Forelimb muscle (tissue), 1 donor: ENCODE measurements around the gene NR3C2. TPM values are rescaled to one million over a fixed set of nuclear protein-coding genes. Genes with fewer than 3 reads are reported as not detected.

ENCODE experiments used
- DNase-seq: peaks from one replicate; pipeline ENCODE4 v3.0.0-alpha.2; 2013; ENCODE audit warnings: low read depth
- polyA plus RNA-seq: library from polyadenylated mRNA; unstranded; fragments of 120-200 nt; gene quantifications from one replicate; pipeline ENCODE4 v1.2.1, GENCODE V29; 2013; ENCODE audit not compliant: insufficient read length

NR3C2 gene
- polyA plus RNA-seq, 1 donor, result 14.1 TPM

DNA sequence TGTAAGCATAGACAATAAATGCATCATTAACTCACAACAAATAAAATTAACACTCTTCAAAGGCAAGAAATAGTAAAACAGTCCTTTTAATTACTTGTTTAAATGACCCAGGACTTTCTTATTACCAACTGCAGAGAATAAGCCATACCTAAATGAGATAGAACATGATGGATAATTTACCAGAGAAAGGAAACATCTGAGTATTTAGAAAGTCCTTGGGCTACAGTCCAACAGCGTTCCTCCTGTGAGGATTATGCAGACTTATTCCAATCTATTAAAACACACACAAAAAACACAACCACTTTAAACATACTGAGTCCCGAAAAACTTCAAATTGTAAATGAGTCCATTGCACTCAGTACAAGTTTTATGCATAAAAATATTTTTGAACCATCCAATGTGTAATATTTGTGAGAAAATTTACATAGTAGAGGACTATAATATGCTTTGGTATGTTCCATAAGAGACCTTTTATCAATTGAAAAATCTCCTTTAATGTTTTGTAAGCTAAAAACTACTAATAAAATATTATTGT lies 129.2 kb downstream of the NR3C2 start:
- peak; percentile 36 for DNase-seq

DNA sequence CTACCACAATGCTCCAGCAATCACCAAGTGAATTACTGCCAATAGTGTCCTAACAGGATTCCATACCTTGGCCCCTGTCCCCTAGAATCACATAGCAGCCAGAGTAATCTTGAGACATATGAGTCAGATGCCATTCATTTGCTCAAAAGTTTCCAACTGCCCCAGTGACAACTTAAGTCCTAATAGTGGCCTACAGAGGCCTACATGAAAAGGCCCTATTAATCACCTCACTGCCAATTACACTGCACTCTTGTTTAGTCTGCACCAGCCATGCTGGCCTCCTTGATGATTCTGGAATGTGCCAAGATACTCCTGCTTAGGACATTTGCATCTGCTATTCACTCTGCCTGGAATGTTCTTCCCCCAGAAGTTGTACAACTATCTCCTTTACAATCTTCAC lies 130.7 kb downstream of the NR3C2 start:
- no peak for DNase-seq

DNA sequence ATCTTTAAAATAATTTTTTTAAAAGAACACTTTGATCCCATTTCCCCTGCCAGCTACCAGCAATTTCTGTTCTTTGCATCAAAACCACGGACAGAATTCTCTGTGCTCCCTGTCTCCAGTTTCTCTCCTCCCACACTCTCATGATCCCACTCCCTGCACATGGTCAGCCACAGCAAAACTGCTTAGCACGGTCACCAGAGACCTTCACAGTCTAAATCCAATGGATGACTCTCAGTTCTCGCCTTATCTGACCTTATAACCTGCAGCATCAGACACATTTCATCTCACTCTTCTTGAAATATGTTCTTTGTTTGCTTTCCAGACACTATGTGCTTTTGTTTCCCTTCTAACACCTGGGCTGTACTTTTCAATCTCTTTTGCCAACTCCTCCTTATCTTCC lies 131.5 kb downstream of the NR3C2 start:
- DNase-seq, result no peak

DNA sequence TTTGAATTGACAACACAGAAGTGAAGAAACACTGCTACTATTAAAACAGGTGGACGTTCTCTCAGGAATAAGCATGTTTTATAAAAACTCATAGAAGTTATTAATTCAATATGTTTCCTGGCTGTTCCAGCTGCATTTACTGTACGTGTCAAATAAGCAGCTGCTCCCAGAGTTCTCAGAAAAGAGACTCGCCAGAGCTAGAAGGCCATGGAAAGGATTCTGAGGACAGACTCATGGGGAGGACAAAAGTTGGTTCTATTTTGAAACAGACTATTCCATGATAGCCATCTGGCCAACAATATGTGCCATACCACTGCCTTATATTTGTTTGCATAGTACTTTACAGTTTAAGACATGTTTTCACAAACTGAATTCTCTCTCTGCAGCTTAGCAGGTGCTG lies 136.5 kb downstream of the NR3C2 start:
- DNase-seq, result peak; percentile 36

DNA sequence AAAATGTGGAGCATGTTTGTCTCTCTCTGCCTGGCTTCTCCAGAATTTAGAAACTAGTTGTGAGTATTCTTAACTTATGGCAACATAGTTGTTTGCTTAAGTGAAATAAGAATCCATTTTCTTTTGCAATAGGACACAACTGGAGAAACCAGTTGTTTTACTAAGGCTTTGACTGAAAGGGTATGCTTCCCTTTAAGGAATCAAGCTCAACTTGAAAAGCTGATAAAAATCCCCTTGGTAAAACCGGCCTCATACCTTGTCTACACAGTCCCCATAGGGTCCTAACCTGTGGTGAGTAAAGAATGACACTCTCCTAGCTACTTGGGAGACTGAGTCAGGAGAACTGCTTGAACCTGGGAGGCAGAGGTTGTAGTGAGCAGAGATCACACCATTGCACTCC lies 139.8 kb downstream of the NR3C2 start:
- DNase-seq, result no peak

DNA sequence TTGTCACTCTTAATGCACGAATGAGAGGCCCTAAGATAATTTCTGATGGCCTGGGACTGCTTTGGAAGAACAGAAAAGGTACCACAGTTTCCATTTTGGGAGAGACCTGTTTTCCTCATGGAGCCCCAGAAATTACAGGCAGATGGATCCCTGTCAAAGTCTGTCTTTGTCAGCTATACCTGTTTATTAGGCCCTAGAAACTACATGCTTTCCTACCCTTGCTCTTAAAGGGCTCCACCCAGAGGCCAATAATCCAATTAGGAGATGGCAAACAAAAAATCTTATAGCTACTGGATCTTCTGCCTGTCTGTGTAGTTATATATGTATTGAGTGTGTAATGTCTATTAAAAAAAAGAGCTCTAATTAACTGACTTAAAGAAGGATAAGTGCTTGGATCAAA lies 141.3 kb downstream of the NR3C2 start:
- DNase-seq, result no peak

DNA sequence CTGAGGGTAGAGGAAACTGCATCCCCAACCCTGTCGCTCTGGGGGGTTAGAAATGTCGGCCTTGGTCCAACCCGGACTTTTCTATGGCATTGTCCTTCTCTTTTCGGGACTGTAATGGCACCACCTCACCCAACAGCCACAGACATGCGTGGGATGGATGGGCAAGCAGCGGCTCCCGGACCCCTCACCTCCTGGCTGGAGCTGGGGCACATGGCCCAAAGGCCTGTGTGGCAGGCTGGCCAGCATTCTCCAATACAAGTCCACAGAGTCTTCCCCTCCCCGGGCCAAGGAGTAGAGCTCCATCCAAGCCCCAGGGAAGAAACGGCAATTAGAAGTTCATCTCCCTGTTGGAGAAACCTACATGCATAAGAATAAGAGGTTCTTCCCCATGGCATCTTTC lies 142.9 kb downstream of the NR3C2 start:
- no peak for DNase-seq

DNA sequence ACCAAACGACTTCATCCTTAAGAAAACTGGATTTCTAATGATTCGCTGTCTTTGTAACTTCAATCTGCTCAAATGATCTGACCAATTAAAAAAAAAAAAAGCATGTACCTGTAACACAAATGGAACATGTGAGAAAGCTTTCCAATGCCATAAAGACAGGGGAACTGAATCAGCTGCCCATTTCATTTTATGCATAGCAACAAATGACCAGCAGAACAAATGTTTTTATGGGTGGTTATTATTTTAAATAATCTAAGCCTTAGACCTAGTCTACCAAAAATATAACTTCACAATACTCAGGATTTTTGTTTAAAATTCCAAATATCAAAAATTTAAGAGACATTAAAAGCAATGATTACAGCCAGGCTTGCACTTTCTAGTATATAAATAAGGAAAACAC lies 145.7 kb downstream of the NR3C2 start:
- DNase-seq, result no peak

DNA sequence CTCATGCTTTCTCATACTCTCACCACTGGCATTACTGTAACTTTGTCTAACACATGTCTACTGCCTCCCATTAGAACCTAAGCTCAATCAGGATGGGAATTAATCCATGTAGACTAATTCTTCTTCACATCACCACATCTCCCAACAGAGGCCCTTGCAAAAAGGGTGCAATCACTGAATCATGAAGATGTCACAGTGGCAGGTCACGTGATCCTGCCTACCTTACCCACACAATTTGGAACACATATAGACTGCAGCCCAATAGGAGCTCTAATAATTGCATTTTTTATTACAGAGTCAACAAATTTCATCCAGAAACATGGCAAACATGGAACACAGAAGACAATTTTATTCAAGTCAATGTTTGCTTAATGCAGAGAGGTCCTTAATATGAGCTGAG lies 146.6 kb downstream of the NR3C2 start:
- no peak for DNase-seq

DNA sequence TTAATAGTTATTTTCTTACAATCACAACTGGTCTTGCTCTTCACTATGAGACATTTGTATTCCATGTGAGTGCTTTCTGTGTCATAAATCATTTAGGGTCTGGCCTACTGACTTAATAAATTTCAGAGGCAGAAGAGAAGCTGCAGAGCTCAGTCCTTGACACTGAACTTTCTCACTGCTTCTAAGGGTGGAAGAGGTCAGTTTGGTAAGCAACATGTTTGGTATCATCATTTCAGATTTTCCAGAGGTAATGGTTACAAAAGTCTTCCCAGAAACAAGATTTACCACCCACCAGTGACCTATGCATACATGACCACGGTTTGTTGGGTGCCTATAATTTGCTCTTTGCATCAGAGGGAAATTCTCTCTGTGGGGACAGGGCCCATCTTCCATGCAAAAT lies 148.6 kb downstream of the NR3C2 start:
- DNase-seq, result no peak

DNA sequence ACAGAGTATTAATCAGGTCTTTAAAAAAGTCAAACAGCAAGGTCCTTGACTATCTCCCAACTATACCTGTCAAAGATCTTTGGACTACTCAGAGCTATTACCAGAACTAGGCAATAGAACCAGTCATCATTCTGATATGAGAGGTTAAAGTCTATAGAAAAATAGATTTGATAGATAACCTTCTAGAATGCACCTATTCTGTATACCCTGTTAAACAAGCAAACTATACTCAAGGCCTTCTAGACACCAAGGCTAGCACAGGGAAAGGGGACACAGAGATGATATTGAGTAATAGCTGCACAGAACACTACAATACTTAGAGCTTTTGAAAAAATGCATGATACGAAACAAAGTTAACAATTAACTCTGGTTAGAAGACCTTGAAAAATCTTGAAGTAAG lies 149.5 kb downstream of the NR3C2 start:
- no peak for DNase-seq

DNA sequence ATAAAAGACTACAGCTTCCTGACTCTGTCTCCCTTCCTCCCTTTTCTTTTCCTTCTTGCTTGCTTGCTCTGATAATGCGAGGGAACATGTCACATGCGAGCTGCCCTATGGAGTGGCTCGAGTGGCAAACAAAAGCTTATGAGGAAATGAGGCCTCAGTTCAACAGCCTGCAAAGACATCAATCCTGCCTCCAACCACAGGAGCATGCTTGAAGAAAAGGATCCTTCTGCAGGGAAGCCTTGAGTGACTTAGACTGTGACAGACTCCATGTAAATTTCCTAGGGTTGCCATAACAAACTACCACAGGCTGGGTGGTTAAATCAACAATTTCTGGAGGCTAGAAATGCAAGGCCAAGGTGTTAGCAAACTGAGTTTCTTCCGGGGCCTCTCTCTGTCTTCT lies 152.5 kb downstream of the NR3C2 start:
- no peak for DNase-seq

DNA sequence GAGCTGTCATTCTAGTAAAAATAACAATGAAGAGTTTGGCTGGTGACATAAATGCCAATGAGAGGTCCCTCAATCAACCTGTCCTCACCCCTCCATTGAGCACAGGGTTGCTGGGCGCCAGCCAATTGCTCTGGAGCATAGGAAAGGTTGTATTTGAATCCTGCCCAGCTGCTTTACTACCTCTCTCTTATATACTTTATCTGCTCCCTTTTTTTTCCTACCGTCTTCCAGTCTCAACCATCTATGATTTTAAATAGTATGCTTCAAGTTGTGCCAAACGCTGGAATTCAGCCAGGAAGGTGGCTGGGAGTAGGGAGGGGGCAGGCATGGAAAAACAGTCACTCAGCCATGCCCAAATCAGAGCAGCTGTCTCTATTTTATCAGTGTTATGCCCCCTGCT lies 153.8 kb downstream of the NR3C2 start:
- no peak for DNase-seq

DNA sequence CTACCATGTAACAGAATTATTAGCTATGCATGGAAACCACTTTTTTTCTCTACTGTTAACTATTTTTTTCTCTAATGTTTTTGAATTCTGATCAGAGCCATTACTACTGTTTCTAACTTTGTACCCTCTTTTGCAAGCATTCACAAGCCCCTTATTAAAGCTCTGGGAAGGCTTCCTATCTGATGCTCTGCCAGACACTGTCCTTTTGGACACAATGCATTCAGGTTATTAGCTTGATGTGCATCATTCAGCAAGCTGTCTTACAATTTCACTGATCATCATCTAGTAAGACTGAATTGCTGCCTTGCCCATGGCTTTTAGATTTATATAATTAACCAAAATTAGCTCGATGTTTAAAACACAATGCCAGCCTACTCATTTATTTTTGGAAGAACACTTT lies 155.1 kb downstream of the NR3C2 start:
- DNase-seq, result no peak

DNA sequence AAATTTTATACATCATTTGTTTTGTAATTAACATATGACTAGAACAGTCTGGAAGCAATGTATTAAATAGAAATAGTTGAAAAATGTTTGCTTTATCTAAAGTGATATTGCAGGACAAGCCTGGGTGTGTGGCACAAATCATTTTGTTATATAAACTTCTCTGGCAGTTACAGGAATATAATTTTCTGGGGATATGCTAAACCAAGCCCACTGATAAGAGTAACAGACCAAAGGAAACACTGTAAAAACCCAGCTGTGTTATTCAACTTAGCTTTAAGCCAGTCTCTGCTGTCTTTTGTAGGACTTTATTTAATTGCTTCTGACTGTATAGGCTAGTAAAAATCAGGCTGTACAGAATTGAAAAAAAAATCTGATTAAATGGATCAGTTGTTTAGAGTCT lies 156.2 kb downstream of the NR3C2 start:
- DNase-seq, result no peak

DNA sequence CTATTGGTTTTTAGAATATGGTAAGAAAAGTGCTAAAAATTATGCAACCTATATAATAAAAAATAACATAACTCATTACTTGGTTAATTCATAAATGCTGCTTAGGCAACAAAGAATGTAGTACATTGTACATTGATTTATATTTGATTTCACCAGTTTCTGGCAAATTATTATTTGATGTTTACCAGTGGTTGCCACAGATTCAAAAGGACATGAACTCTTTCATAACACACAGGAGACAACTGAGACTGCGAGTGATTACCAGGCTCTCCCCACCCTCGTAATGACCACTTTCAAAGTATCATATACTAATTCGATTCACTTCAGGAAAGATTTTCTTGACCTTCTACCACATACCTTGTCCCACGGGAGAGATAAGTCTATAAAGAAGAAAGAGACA lies 158.5 kb downstream of the NR3C2 start:
- DNase-seq, result no peak

DNA sequence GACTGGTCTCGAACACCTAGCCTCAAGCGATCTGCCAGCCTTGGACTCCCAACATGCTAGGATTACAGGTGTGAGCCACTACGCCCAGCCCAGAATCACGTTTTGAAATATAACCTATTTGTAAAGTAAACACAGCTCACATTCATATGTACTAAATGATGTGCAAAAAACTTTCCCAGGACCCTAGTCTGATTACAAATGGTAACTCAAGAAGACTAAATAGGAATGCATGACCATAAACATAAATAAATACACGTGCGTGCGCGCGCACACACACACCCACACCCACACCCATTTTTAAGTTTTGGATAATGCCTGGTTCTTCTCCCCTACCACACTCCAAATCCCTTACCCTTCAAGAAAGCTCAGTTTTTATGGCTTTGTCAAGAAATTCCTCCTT lies 163.9 kb downstream of the NR3C2 start:
- no peak for DNase-seq

DNA sequence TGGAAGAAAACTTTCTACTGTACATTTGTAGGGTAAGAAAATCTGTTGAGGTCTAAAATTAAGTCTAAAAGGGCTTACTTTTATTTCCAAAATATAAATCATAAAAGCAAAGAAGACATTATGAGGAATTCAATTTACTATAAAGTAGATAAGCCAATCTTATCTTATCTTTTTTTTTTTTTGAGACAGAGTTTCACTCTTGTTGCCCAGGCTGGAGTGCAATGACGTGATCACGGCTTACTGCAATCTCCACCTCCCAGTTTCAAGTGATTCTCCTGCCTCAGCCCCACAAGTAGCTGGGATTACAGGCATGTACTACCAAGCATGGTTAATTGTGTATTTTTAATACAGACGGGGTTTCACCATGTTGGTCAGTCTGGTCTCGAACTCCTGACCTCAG lies 166.9 kb downstream of the NR3C2 start:
- no peak for DNase-seq

DNA sequence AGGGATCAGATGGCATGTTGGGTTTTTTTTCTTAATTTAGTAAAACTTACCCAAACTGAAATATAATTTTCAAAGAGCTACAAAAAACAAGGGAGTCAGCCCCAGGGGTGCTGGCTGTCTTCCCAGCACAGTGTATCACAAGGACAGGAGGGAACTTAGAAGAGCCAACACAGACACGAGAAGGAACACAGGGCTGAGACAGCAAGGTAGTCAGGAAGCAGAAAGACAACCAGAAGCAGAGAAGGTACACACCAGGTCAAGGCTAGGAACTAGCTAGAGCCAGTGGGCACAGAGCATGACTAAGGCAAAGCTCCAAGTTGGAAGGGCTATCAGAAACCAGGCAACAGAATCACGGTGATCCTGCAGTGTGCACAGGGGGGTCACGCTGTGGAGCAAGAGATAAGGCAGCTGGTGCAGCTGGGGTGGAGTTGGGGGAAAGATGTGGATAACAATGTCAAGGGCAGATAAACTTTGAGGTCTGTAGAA lies 168.7 kb downstream of the NR3C2 start:
- DNase-seq, result no peak

DNA sequence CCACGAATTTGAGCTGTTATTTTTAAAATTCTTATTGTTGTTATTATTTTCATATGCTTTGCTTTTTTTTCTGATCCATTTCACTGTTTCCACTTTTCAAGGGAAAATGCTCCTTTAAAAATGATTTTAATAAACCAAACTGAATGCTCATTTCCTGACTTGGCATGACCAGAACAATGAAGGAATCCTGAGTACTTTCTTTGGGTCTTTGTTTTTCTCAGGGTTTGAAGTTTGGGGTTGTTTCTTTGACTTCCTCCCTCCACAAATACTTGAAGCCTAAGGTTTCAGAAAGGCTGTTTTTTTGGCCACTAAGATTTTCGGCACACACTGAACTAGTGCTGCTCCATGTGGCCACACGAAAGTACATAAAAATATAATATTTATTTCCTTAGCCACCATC lies 171.0 kb downstream of the NR3C2 start:
- no peak for DNase-seq

DNA sequence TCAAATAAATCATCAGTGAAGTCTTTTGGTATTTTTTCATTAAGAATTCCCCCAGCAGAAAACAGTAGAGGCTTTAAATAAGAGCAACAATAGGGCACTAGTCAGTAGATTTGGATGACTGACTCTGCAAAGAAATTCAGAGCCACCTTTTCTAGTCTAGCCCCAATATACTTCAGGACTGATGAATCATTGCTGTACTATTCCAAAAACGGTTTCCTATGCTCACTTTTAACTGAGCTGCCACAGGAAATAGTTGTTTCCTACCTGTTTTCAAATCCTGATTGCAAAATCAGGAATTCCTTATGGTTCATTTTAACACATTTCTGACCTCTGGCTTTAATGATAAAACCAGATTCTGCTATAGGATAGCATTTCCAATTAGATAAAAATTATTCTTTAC lies 171.6 kb downstream of the NR3C2 start:
- no peak for DNase-seq

DNA sequence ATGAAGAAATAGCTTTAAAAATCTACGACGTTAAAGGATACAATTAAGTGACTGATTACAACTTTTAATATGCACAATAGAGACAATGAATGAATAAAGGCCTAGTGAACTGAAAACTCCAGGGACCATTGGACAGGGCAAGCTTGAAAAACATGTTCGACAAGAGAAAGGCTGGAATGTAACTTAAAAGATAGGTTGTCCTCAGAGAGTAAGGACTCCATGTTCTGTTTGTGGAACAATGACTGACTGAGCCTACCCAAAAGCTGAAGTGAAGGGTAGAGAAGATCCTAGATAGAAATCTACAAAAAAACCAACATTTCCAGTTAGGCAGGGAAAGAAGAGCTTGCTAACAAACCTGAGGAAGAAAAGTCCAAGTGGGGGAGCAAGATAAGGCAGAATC lies 173.4 kb downstream of the NR3C2 start:
- DNase-seq, result no peak

DNA sequence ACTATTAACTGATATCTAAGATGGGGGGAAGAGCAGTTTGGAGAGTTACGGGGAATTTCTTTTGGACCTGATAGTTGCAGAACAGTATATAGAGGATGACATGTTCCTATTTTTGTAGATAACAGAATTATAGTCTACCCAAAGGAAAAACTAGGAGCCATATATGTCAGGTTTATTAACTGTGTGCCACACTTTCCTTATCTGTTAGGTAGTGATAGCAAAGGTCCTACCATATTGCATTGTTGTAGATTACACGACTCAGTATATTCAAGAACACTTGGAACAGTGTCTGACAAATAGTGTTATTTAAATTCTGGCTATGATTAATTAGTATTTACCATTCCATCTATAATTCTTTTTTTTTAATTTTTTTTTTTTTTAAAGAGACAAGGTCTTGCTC lies 175.3 kb downstream of the NR3C2 start:
- no peak for DNase-seq

DNA sequence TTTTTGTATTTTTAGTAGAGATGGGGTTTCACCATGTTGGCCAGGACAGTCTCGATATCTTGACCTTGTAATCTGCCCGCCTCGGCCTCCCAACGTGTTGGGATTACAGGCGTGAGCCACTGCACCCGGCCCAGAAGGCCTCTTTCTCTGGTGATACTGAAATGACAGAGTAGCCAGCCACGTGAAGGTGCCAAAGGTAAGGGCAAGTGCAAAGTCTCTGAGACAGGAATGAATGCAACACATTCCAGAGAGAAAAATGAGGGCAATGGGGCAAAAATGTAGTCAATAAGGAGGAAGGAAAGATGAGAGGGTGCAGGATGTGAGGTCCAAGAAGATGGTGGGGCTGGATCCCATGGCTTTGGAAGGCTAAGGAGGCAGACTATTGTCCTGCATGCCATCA lies 176.0 kb downstream of the NR3C2 start:
- no peak for DNase-seq

DNA sequence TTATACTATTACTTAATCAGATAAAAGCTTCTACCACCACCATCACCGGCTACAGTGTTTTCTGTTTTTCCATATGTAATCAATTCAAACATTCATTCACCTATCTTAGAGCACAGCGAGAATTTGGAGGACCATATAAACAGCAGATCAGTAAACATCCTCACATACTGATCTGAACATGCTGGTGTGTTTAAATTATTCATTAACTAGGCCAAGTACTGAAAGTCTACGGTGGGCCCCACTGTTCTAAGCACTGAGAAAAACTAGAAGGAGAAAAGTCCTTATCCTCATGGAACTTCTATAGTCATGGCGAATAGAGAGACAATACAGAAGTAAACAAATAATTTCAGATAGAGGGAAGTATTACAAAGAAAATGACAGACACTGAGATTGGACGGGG lies 176.6 kb downstream of the NR3C2 start:
- no peak for DNase-seq
